UCSD-AML1 (cell line): ENCODE measurements around the gene ILDR2.
"Not testable (repeated sequence)": the region's sequence is repeated elsewhere in the genome, so short reads cannot be mapped to it uniquely, and the experiment has no call there.

ENCODE experiments used
- DNase-seq: peaks from one replicate; lab custom pipeline; 2025; ENCODE audit not compliant: unreplicated experiment; lab: John Stamatoyannopoulos, UW

The ILDR2 gene

DNA sequence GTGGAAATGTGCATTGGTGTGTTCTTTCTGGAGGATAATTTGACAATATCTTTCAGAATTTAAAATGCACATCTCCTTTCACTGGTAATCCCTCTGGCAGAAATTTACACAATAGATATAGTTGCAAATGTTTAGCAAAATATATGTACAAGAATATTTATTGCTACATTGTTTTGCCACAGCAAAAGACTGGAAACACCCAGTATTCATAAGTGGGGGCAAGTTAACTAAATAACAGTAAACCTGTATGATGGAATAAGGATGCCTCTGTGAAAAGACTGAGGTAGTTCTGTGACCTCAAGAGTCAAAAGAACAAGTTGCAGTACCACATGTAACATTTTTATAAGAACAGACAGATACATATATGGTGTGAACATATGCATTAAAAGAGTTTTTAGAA is 85.6 kb downstream of the ILDR2 start:
- no peak for DNase-seq

DNA sequence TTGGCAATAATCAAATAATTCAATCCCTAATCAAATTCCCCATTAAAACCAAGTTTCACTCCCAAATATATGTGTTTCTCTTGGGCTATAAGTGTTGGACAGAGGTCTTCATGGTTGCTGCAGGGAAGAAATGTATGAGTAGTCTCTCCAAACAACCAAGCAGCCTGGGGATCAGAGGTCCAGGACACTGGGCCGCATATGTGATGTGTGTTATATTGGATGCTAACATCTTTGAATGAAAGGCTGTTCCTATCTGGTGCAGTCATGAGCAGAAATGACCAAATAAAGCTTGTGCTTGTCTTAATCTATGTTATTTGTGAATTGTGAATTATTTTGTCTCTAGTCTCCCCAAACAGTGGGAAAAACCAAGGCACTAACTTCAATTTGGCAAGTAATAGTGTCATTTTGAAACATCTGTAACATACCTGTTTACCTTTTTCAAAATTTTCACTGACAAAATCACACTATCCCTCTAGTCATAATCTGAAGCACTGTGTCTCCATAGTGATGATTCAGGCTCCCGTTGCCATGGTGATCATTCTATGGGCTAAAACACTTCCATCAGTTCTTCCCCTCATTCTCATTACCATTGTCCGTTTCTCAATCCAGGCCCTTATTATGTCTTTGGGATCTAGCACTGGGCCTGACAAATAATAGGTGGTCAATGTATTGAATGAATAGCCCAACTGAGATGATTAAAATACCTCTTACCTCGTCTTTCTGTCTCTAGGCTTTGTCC is 86.8 kb downstream of the ILDR2 start:
- DNase-seq: no peak

- DNase-seq: no peak
These were observed 90.4 kb downstream of the ILDR2 start for GRCh38 chr1:166884971-166885370.

DNA sequence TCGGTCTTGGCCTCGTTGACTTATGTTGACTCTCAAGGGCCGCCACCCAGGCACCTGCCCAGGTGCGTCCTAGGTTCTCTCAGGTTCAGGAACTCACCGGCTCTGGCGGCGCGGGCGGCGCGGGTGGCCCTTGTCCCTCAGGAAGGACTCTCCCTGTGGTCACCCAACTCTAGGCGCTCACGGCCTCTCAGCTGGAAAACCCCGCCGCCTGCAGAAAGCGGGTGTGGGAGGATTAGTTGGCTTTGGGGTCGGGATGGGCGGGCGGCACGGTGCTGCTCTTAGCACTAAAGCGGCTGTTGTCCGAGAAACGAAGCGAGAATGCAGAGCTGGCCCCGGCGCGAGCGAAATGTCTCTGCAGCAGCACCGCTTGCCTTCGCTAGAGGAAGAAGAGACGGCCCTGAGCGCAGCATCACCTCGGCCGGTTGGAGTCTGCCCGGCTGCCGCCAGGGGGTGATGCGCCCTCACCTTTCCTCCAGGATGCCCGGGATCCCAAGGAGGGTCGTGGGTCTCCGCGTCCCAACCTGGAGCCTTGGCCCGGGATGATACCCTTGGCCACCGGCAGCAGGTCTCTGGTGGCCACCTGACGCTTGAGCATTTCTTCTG is 91.2 kb downstream of the ILDR2 start:
- no peak for DNase-seq

DNA sequence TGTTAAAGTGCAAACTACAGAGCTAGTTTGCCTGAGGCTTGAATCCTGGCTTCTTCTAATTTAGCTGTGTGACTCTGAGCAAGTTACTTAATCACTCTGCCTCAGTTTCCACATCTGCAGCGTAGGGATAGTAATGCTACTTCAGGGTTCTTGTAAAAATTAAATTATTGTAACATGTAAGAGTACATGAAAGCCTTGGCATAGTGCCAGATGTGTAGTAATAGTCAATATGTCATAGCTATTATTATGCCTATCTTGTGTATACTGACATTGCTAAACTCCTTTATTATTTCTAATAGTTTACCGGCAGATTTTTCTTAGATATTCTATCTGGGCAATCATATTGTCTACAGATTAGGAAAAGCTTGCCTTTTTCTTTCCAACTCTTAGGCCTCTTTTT is 92.4 kb downstream of the ILDR2 start:
- no peak for DNase-seq

GRCh38 chr1:166878173-166878917 is 97.0 kb downstream of the ILDR2 start:
- DNase-seq: not testable (repeated sequence)

DNA sequence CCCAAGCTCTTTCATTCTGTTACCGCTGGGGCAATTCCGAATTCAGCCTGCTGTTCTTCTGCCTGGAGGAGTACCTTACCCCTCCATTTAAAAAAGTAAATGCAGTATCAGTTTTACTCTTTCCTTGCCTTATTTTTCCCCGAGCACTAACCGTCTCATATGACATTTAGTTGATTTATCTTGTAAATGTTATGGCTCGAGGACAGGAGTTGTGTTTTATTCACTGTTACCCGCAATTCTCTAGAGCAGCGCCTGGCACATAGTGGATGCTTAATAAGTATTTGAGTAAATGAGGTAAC is 98.9 kb downstream of the ILDR2 start:
- DNase-seq: no peak

DNA sequence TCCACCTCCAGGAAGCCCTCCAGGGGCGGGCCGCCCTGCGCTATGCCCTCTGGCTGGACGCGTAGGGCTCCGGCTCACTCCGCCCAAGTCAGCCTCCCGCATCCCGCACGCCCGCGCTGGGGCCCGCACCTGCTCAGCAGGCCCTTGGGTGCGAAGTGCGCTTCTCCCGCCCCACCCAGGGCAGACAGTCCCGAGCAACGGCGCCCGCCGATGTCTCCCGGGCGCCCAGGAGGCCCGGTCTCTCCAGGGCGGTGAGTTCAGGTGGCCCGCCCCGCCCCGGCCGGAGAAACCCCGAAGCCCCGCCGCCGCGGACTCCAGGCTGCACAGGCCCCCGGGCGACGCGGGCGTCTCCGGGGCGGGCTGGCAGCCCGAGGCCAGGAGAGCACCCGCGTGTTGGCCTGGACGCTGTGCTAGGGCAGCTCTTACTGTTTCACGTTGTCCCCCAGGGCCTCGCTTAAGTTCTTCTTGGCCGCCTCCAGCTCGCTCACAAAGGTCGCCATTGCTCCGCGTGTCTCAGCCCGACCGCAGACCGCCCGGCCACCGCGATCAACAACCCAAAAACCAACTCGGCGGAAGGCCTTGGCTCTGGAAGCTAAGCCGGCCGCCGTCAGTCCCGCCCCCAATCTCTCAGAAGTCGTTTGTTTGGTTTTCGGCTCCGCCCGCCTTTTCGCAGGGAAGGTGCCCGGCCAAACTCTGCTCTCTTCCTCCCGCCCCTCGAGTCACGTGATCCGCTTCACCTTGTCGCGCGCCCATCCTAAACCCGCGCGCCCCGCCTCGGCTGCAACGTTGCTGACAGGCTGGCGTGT is 99.4 kb downstream of the ILDR2 start, which contains the start of gene TADA1:
Gene TADA1 (minus strand): TSS at position 531 of the 806 bp plus-strand sequence. CDS start 31 bp downstream, at position 500.
- peak; percentile 98 for DNase-seq

- no peak for DNase-seq
These were observed 100.0 kb downstream of the ILDR2 start for GRCh38 chr1:166875302-166875733.

GRCh38 chr1:166874464-166874863 is 100.9 kb downstream of the ILDR2 start:
- no peak for DNase-seq

GRCh38 chr1:166870584-166870983 is 104.8 kb downstream of the ILDR2 start:
- DNase-seq: no peak

DNA sequence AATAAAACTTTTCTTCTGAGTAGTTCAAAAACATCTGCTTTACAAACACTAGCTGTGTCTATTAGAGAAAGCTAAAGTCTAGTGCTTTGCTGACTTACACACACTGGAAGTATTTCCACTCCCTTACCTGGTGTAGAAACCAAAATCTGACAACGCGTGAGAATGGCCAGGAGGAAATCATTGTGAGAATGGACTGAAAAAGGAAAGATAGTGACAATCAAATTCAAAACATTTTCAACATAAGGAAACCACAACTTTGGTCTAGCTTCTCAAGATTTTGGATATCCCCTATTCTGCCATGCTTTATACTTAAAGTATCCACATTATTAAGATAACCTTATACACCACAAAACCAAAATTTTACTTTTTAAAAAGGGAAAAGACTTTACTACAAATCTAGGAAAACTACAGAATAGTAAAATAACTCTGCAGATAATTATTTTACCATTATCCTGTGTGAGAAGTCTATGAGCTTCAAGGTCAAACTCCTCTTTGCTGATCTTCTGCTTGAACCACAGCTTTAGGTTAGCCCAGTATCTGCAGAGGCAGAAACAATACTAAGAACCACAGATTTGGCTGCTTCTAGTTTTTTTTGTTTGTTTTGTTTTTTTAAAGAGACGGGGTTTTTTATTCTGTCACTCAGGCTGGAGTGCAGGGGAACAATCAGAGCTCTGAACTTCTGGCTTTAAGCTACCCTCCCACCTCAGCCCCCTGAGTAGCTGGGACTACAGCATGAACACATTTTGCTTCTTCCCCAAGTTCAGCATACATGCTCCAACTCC is 105.8 kb downstream of the ILDR2 start:
- DNase-seq: no peak

GRCh38 chr1:166868639-166869038 is 106.7 kb downstream of the ILDR2 start:
- no peak for DNase-seq

DNA sequence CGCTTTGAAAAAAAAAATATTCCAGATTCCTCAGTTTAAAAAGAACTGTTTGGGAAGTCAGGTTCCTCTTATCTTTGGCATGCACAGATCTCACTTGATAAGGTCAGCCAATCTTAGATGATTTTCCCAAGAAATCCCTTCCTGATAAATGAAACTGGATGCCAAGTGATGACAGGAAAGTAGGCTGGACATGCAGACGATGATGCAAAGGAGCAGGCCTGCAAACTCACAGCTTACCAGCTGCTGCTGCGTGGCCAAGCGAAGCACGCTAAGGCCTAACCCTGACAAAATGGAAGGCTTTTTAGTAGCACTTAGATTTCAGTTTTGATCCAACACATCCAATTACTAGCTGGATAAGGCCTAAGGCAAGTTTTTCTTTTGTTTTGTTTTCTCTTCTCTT is 109.4 kb downstream of the ILDR2 start:
- no peak for DNase-seq

DNA sequence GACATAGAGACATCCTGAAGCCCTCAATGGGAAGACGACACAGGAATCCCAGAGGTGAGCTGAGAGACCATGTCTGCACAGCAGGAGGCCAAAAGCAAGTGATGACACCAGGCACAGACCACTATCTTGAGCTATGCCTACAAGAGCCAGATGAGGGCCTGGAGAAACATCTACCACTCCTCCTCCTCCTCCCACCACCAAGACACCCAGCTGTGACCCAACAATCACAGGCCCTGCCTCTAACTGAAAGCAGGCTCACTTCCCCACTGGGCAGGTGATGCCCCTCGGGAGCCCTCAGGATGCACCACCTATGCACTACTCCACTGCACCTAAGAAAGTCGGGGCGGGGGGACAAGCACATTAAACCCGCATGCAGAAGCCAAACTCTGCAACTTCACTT is 115.7 kb downstream of the ILDR2 start:
- DNase-seq: no peak

DNA sequence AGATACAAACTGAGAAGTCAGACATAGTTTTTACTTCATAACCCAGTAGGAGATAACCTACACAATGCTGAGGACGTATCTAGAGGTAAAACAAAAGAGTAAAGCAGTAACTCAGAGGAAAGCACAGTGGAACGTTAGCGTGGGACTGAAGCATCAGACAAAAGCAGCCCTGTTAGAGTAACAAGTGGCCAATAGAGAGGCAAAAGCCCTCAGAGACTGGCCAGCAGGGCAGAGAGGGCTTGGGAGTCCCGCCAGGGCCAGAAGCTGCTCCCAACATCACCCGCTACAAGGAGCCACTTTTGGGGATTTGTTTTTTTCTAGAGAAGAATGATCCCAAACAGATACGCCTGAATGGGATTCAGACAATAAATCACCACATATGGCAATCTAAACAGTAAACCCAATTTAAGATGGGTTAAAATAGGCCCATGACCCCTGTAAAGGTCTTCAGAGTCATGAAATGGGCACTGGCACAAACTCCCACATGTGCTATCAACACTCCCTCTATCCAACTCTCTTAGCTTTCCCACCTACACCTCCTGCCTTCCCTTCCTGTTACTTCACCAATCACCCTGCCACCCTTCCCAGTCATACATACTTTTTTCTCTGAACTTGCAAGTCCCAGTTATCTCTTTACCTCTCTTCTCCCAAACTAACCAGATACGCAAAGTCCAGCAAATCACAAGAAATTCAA is 116.5 kb downstream of the ILDR2 start:
- DNase-seq: no peak
